Measurements from ENCODE around the gene PPID. TPM values are rescaled to one million over a fixed set of nuclear protein-coding genes. Genes with fewer than 3 reads are reported as not detected.

Gene PPID
- total RNA-seq, 1 experiment from 2014 or later = 53.5 TPM

GRCh38 chr4:158738866-158739265 lies 15.7 kb upstream of the PPID start:
- DNase-seq = no peak
- Mint-ChIP-seq H3K4me3 (no peak overlapping the region), H3K4me1 (peaks cover 0 to 3% of the 10 kb centered on the region in 2 experiments; a peak in 2 of 4 replicates), H3K27me3 (ENCODE audit: low read depth) (no peaks in the 10 kb centered on the region), H3K36me3 (ENCODE audit: insufficient read depth in 1 of 3, low read depth in 3 of 3) (no peaks in the 10 kb centered on the region), H3K27ac (no peak overlapping the region; a peak in 1 of 7 replicates), H3K9me3 (no peaks in the 10 kb centered on the region; a peak in 1 of 5 replicates)
- Histone ChIP-seq H2AFZ (ENCODE audit: low read length) (no peak overlapping the region), H3K9ac (ENCODE audit: extremely low read depth, insufficient read length, low read length) (no peak overlapping the region), H3K9me3 (ENCODE audit: control insufficient read depth, low read depth, low read length) (no peaks in the 10 kb centered on the region), H2BK120ac (ENCODE audit: low read depth, low read length, poor library complexity, severe bottlenecking) (no peak overlapping the region), H3K79me2 (ENCODE audit: insufficient read depth, low read length) (no peaks in the 10 kb centered on the region), H3T11ph (ENCODE audit: low read length) (no peak overlapping the region), H3K27ac (ENCODE audit: insufficient read length, low read depth, low read length) (no peak overlapping the region), H2BK12ac (ENCODE audit: insufficient read length, low read depth, low read length) (no peak overlapping the region), H3K4me2 (ENCODE audit: insufficient read depth, insufficient read length, low read length) (no peak overlapping the region), H4K20me1 (ENCODE audit: control insufficient read depth, insufficient read depth, insufficient read length) (no peaks in the 10 kb centered on the region), H2BK5ac (ENCODE audit: insufficient read length, low read length) (no peak overlapping the region), H4K5ac (ENCODE audit: insufficient read length, low read depth, low read length) (no peak overlapping the region), H4K91ac (ENCODE audit: insufficient read length, low read depth, low read length) (no peak overlapping the region), H3K27me3 (ENCODE audit: insufficient read depth, low read length) (no peaks in the 10 kb centered on the region), H3K79me1 (ENCODE audit: insufficient read depth, low read depth, low read length, poor library complexity, severe bottlenecking) (no peaks in the 10 kb centered on the region), H3K56ac (ENCODE audit: insufficient read length, low read depth, low read length) (no peak overlapping the region), H3K4me1 (ENCODE audit: insufficient read depth, low read length) (no peaks in the 10 kb centered on the region), H2AK5ac (ENCODE audit: insufficient read length, low read length) (no peak overlapping the region), H3K23ac (ENCODE audit: insufficient read length, low read depth, low read length) (no peak overlapping the region), H2BK15ac (ENCODE audit: low read depth, low read length) (no peak overlapping the region), H2BK20ac (ENCODE audit: low read depth, low read length, poor library complexity, severe bottlenecking) (no peak overlapping the region), H3K4ac (ENCODE audit: low read depth, low read length) (no peak overlapping the region), H4K8ac (replicated peaks; ENCODE audit: insufficient read length, low read depth, low read length) (no peak overlapping the region), H3K18ac (ENCODE audit: insufficient read length, low read depth, low read length) (no peak overlapping the region), H3K23me2 (ENCODE audit: insufficient read length, low read depth, low read length, poor library complexity, severe bottlenecking) (no peaks in the 10 kb centered on the region), H3K14ac (ENCODE audit: insufficient read depth, low read length) (no peak overlapping the region)
- no peak for TF ChIP-seq CTCF (conservative IDR thresholded peaks at IDR 0.05)
- WGBS (ENCODE audit: extremely low coverage, insufficient read length, low lambda C conversion rate) = no CpG with 5 or more reads among the region's 2 CpGs
